ENCODE results near the gene ZNF606. TPM values are rescaled to one million over a fixed set of nuclear protein-coding genes. Genes with fewer than 3 reads are reported as not detected.

The ZNF606 gene
- total and polyA plus RNA-seq, 12 donors = 4.5 to 19.1 (median 13.2) TPM

DNA sequence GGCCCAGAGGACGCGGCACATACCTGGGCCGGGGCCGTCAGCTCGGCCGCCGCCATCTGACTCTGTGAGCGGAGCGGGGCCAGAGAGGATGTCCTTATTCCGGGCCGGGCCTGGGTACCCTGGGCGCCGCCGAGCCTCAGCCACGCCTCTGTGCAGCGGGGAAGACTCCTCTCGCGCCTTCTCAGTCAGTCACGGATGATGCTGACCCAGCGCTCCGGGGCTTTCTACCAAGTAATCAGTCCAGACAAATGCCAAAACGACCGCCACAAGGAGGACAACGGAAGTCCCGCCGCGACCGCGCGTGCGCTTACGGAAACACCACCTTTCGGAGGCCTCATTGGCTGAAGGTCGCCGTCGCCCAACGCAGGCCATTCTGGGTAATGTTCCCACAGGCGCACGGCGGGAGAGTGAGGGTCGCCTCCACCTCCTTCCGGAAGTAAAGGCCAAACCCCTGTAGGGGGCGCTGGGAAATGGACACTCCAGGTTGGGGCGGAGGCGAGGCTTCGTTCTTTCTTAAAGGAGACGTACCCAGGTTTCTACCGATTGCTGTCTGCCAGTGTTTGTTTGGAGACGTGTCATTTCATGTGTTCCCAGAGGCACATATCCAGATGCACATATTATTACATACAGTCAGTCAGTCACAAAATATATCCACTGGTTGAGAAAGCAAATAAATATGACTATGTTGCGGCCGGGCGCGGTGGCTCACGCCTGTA, 55.0 kb downstream of the ZNF606 start, which contains the start of gene ZNF256:
Gene ZNF256 (minus strand): TSS at position 288 of the 716 bp plus-strand sequence. CDS start 232 bp downstream, at position 56.
- Histone ChIP-seq H3K4me3 (peak within 1 kb of the TSS; percentile 79 to 98 (median 94)), H3K36me3 (peaks cover 0 to 21% (median 19%) of the 10 kb centered on the region in 9 donors), H3K9me3 (peaks cover 0 to 78% (median 12%) of the 10 kb centered on the region in 11 donors), H3K27me3 (no peaks in the 10 kb centered on the region), H3K4me1 (peaks cover 7 to 30% (median 19%) of the 10 kb centered on the region in 9 donors), H3K27ac (peak within 1 kb of the TSS; percentile 59 to 94 (median 88))
- DNase-seq (peak; percentile 96 to 98), ATAC-seq (peak; percentile 97 to 100 (median 99))
- TF ChIP-seq, protein P1, sequence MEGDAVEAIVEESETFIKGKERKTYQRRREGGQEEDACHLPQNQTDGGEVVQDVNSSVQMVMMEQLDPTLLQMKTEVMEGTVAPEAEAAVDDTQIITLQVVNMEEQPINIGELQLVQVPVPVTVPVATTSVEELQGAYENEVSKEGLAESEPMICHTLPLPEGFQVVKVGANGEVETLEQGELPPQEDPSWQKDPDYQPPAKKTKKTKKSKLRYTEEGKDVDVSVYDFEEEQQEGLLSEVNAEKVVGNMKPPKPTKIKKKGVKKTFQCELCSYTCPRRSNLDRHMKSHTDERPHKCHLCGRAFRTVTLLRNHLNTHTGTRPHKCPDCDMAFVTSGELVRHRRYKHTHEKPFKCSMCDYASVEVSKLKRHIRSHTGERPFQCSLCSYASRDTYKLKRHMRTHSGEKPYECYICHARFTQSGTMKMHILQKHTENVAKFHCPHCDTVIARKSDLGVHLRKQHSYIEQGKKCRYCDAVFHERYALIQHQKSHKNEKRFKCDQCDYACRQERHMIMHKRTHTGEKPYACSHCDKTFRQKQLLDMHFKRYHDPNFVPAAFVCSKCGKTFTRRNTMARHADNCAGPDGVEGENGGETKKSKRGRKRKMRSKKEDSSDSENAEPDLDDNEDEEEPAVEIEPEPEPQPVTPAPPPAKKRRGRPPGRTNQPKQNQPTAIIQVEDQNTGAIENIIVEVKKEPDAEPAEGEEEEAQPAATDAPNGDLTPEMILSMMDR (IDR thresholded peaks at IDR 0.05) = peak; percentile 54 to 89 (median 78)
- 6 to 7% methylated on average over 54 of the region's 54 CpGs for WGBS, 2 donors
- intact Hi-C loops (cut with DNase I) = loop anchor here in 2 of 10 donors (5.0 to 10.0 kb wide), 2 partner anchors 55 to 207 kb away; partner anchors contain the start of genes ZNF329 (in 1 of the 2) and ZNF606 (in 1 of the 2)

DNA sequence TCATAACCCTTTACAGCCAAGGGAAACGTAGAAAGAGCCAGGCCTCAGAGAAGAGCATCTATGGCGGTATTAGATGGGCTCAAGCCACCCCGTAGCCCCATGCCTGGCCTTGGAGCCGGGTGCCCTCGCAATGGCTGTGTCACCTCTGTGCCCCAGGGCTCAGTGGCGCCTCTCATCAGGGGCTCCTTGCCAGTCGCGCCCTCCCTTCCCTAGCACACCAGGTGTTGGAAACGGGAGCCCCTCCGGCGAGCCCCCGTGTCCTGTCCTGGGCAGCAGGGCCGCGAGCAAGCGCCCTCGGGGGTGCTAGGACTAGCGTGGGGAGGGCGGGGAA, 55.6 kb downstream of the ZNF606 start:
- intact Hi-C loops (cut with DNase I) = loop anchor here in 2 of 10 donors (5.0 to 10.0 kb wide), 2 partner anchors 55 to 208 kb away; partner anchors contain the start of genes ZNF329 (in 1 of the 2) and ZNF606 (in 1 of the 2)
- Histone ChIP-seq H3K9me3 (peaks cover 0 to 79% (median 17%) of the 10 kb centered on the region in 11 donors), H3K36me3 (peaks cover 1 to 27% (median 24%) of the 10 kb centered on the region in 9 donors), H3K27ac (peak overlapping the region; percentile 59 to 94 (median 88)), H3K4me1 (peaks cover 7 to 30% (median 19%) of the 10 kb centered on the region in 9 donors), H3K27me3 (no peaks in the 10 kb centered on the region), H3K4me3 (peak overlapping the region; percentile 79 to 98 (median 94))
- TF ChIP-seq, protein P1 (IDR thresholded peaks at IDR 0.05) = no peak
- 0 to 1% methylated on average over 16 to 18 of the region's 18 CpGs for WGBS, 2 donors
- DNase-seq (no peak), ATAC-seq (peak in 5 of 8 donors; percentile 1 to 43 (median 3))

DNA sequence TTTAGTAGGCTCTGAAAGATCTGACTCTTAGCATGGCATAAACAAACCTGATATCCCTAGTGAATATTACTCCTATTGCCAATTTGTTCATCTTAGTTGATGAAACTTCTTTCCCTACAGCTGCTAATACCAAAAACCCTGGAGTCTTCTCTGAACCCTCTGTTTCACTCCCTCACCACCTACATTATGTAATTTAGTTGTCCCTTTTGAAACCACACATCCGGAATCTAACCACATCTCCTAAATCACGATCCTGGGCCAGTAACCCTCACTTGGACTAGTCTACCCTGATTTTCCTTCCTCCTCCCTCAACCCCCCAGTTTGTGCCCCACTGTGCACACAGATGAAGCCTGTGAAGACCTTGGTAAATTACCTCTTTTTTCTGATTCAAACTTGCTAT, 56.3 kb downstream of the ZNF606 start:
- Histone ChIP-seq H3K27ac (peak overlapping the region in 3 of 10 donors; percentile 88 to 94 (median 90)), H3K36me3 (peaks cover 3 to 34% (median 31%) of the 10 kb centered on the region in 9 donors), H3K9me3 (peaks cover 0 to 79% (median 24%) of the 10 kb centered on the region in 11 donors), H3K4me1 (peaks cover 7 to 30% (median 19%) of the 10 kb centered on the region in 9 donors), H3K4me3 (peak overlapping the region; percentile 79 to 98 (median 94)), H3K27me3 (no peaks in the 10 kb centered on the region)
- DNase-seq = no peak
- no peak for ATAC-seq
- TF ChIP-seq, protein P1 (IDR thresholded peaks at IDR 0.05) = no peak
- intact Hi-C loops (cut with DNase I) = loop anchor here in 2 of 10 donors (5.0 to 10.0 kb wide), 2 partner anchors 56 to 208 kb away; partner anchors contain the start of genes ZNF329 (in 1 of the 2) and ZNF606 (in 1 of the 2)
- WGBS, 2 donors = 53 to 66% methylated on average over 2 of the region's 2 CpGs

DNA sequence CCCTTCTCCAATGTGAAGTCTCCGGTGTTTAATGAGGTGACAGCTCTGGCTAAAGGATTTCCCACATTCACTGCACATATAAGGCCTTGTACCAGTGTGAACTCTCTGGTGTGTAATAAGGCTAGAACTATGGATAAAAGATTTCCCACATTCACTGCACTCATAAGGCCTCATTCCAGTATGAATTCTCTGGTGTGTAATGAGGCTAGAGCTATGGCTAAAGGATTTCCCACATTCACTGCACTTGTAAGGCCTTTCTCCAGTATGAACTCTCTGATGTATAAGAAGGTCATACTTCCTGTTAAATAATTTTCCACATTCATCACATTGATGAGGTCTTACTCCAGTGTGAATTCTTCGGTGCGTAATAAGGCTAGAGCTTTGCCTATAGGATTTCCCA, 61.0 kb downstream of the ZNF606 start:
- Histone ChIP-seq H3K4me3 (no peak overlapping the region), H3K36me3 (peaks cover 3 to 74% (median 58%) of the 10 kb centered on the region in 9 donors), H3K27ac (no peak overlapping the region), H3K4me1 (peaks cover 3 to 19% (median 10%) of the 10 kb centered on the region in 9 donors), H3K9me3 (peaks cover 0 to 100% (median 30%) of the 10 kb centered on the region in 11 donors), H3K27me3 (no peaks in the 10 kb centered on the region)
- TF ChIP-seq, protein P1 (IDR thresholded peaks at IDR 0.05) = no peak
- no peak for DNase-seq
- no peak for ATAC-seq
- intact Hi-C loops (cut with DNase I) = loop anchor here in 1 of 10 donors (10.0 kb wide), 1 partner anchor 213 kb away; the partner anchor contains the start of gene ZNF329
- 99 to 100% methylated on average over 3 of the region's 3 CpGs for WGBS, 2 donors

Measured in heart right ventricle (tissue), 16 donors.